Suppressor macrophage (primary cell): ENCODE results near the gene XIRP1.
A peak's percentile ranks its signal among the peaks of the same experiment; 100 is the strongest.

Experiments used
- DNase-seq, 4 experiments: peaks; one replicate each; pipeline ENCODE4 v3.0.0-alpha.2; 2020 to 2022

Gene XIRP1

GRCh38 chr3:39141171-39141995 is 51.0 kb downstream of the XIRP1 start:
- DNase-seq: peak in 3 of 4 experiments; percentile 56 to 61 (median 61)

GRCh38 chr3:39140341-39140971 is 51.9 kb downstream of the XIRP1 start:
- no peak for DNase-seq

- DNase-seq: no peak
These were observed 53.0 kb downstream of the XIRP1 start for GRCh38 chr3:39139442-39139841.

GRCh38 chr3:39138804-39139415 is 53.5 kb downstream of the XIRP1 start:
- peak in 3 of 4 experiments; percentile 23 to 59 (median 41) for DNase-seq

- DNase-seq: no peak
These were observed 54.2 kb downstream of the XIRP1 start for GRCh38 chr3:39137991-39138803.

GRCh38 chr3:39137435-39137936 is 54.9 kb downstream of the XIRP1 start:
- no peak for DNase-seq

- DNase-seq: no peak
These were observed 55.6 kb downstream of the XIRP1 start for GRCh38 chr3:39136533-39137434.

- DNase-seq: no peak
These were observed 57.1 kb downstream of the XIRP1 start for GRCh38 chr3:39135170-39135805.

- DNase-seq: no peak
These were observed 58.1 kb downstream of the XIRP1 start for GRCh38 chr3:39134305-39134704.

GRCh38 chr3:39133822-39134221 is 58.6 kb downstream of the XIRP1 start:
- no peak for DNase-seq
